Endothelial cell (in vitro differentiated cells): Measurements from ENCODE around the gene OR2Y1. TPM values are rescaled to one million over a fixed set of nuclear protein-coding genes. Genes with fewer than 3 reads are reported as not detected.

Experiments
- DNase-seq: peaks from one replicate; pipeline ENCODE4 v3.0.0; 2021; ENCODE audit warnings: low spot score
- H3K27ac Mint-ChIP-seq: one replicate; pipeline ENCODE4 v1.8.0; 2021; ENCODE audit warnings: mixed read lengths, inconsistent platforms; ENCODE audit not compliant: unreplicated experiment
- H3K27me3 Mint-ChIP-seq: one replicate; pipeline ENCODE4 v1.8.0; 2021; ENCODE audit warnings: mild to moderate bottlenecking, moderate library complexity, mixed read lengths, inconsistent platforms; ENCODE audit not compliant: unreplicated experiment
- H3K36me3 Mint-ChIP-seq: one replicate; pipeline ENCODE4 v1.8.0; 2021; ENCODE audit warnings: mild to moderate bottlenecking, low read depth, mixed read lengths, inconsistent platforms; ENCODE audit not compliant: unreplicated experiment
- H3K4me1 Mint-ChIP-seq: one replicate; pipeline ENCODE4 v1.8.0; 2021; ENCODE audit warnings: mild to moderate bottlenecking, mixed read lengths, inconsistent platforms; ENCODE audit not compliant: unreplicated experiment
- H3K4me3 Mint-ChIP-seq: one replicate; pipeline ENCODE4 v1.8.0; 2021; ENCODE audit warnings: mild to moderate bottlenecking, mixed read lengths, inconsistent platforms; ENCODE audit not compliant: unreplicated experiment
- H3K9me3 Mint-ChIP-seq: one replicate; pipeline ENCODE4 v1.8.0; 2021; ENCODE audit warnings: mixed read lengths, inconsistent platforms; ENCODE audit not compliant: unreplicated experiment
- total RNA-seq: library from RNA; stranded (reverse); fragmentation: NEBNext Ultra II Directional; extraction: Animal tissue kit (Norgen Biotek cat#: 25700); gene quantifications from one replicate; pipeline ENCODE4 v1.2.1, GENCODE V29; 2021; ENCODE audit not compliant: unreplicated experiment
- TF ChIP-seq, protein P1 (sequence below): fragments of 200-600 bp; sonication (generic); IDR thresholded peaks from one replicate; pipeline ENCODE4 v1.5.0; 2021; ENCODE audit warnings: antibody characterized with exemption; ENCODE audit not compliant: unreplicated experiment

Gene OR2Y1
- total RNA-seq, 1 donor from 2014 or later = not detected

DNA sequence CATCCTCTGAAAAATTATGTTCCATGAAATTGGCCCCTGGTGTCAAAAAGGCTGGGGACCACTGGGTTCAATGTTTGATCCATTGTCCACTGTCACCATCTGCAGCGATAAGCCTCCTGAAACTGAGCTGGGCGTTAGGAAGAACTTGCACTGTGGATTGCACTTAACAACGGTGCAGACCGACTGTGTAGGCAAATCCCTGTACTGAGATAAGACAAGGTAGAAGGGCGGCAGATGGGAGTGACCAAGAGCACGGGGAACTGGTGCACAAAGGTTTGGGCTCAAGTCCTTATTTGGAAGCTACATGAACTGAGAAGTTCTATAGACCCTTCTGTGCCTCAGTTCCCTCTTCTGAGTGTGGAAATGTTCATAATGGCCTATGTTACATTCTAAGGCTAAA lies 48.8 kb downstream of the OR2Y1 start:
- Mint-ChIP-seq H3K9me3 (no peaks in the 10 kb centered on the region), H3K36me3 (no peaks in the 10 kb centered on the region), H3K4me1 (peaks cover 5% of the 10 kb centered on the region), H3K27me3 (peaks cover 4% of the 10 kb centered on the region), H3K4me3 (no peak overlapping the region), H3K27ac (no peak overlapping the region)
- no peak for DNase-seq
- TF ChIP-seq, protein P1, sequence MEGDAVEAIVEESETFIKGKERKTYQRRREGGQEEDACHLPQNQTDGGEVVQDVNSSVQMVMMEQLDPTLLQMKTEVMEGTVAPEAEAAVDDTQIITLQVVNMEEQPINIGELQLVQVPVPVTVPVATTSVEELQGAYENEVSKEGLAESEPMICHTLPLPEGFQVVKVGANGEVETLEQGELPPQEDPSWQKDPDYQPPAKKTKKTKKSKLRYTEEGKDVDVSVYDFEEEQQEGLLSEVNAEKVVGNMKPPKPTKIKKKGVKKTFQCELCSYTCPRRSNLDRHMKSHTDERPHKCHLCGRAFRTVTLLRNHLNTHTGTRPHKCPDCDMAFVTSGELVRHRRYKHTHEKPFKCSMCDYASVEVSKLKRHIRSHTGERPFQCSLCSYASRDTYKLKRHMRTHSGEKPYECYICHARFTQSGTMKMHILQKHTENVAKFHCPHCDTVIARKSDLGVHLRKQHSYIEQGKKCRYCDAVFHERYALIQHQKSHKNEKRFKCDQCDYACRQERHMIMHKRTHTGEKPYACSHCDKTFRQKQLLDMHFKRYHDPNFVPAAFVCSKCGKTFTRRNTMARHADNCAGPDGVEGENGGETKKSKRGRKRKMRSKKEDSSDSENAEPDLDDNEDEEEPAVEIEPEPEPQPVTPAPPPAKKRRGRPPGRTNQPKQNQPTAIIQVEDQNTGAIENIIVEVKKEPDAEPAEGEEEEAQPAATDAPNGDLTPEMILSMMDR = no peak

DNA sequence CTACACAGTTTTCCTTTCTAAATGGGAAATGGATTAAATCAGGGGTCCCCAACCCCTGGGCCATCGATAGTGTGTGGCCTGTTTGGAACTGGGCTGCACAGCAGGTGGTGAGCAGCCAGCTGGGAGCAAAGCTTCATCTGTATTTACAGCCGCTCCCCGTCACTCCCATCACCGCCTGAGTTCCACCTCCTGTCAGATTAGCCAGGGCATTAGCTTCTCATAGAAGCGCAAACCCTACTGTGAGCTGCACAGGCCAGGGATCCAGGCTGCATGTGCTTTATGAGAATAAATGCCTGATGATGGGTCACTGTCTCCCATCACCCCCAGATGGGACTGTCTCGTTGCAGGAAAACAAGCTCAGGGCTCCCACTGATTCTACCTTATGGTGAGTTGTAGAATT lies 49.3 kb downstream of the OR2Y1 start:
- no peaks in the 10 kb centered on the region for H3K36me3 Mint-ChIP-seq
- no peak overlapping the region for H3K27ac Mint-ChIP-seq

DNA sequence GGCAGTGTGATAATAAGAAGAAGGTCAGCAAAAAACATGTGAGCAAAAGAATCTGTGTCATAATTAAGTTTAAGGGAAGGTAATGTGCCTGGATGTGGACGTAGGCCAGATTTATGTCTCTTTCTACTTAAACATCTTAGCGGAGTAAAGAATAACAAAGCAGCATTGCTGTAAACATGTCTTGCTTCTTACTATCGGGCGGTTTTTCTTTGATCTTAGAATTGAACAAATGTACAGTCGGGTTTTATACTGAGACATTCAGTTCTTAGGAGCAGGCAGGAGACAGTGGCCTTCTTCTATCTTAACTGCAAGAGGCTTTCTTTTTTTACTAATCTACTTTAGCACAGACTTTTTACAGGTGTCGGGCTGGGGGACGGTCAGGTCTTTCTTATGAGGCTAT lies 50.1 kb downstream of the OR2Y1 start:
- peaks cover 5% of the 10 kb centered on the region for H3K4me1 Mint-ChIP-seq
- TF ChIP-seq, protein P1 = no peak
- H3K36me3 Mint-ChIP-seq = no peaks in the 10 kb centered on the region
- peaks cover 4% of the 10 kb centered on the region for H3K27me3 Mint-ChIP-seq
- no peaks in the 10 kb centered on the region for H3K9me3 Mint-ChIP-seq
- DNase-seq = no peak
- H3K27ac Mint-ChIP-seq = no peak overlapping the region
- no peak overlapping the region for H3K4me3 Mint-ChIP-seq

More for the DNA sequence above, 49.3 kb downstream of the OR2Y1 start:
- H3K27me3 Mint-ChIP-seq = peaks cover 4% of the 10 kb centered on the region
- H3K4me3 Mint-ChIP-seq = no peak overlapping the region
- TF ChIP-seq, protein P1 = no peak
- no peaks in the 10 kb centered on the region for H3K9me3 Mint-ChIP-seq
- peaks cover 5% of the 10 kb centered on the region for H3K4me1 Mint-ChIP-seq
- DNase-seq = no peak

Other genes starting within 250 kb of the OR2Y1 start
- 46.3 TPM for gene CNOT6, start 245.7 kb downstream of the OR2Y1 start, total RNA-seq
- gene SCGB3A1, start 148.6 kb downstream of the OR2Y1 start, total RNA-seq = 5.4 TPM
- gene FLT4, start 90.5 kb downstream of the OR2Y1 start, total RNA-seq = 541 TPM
- 115 TPM for gene MGAT1, start 62.7 kb upstream of the OR2Y1 start, total RNA-seq
- gene ZFP62, start 121.2 kb upstream of the OR2Y1 start, total RNA-seq = 30.2 TPM
- gene BTNL8, start 159.1 kb upstream of the OR2Y1 start, total RNA-seq = 0.59 TPM
- gene BTNL3, start 248.8 kb upstream of the OR2Y1 start, total RNA-seq = 0.36 TPM